GM18951 (cell line): Measurements from ENCODE around the gene ITPK1.
A peak's percentile ranks its signal among the peaks of the same experiment; 100 is the strongest.
"Not testable (repeated sequence)": the region's sequence is repeated elsewhere in the genome, so short reads cannot be mapped to it uniquely, and the experiment has no call there.

Experiments
- POLR2A ChIP-seq: IDR thresholded peaks from 4 replicates; pipeline ENCODE4 v1.6.1; 2011; ENCODE audit warnings: mild to moderate bottlenecking; ENCODE audit not compliant: insufficient read length, insufficient read depth; ENCODE audit errors: extremely low read depth
- in situ Hi-C: fragments of 300-500 bp; cut with MboI; formaldehyde crosslinking; loops from one replicate; pipeline ENCODE4 v1.12.0; 2022; ENCODE audit warnings: low sequenced_read_pairs, mixed read lengths, inconsistent platforms; ENCODE audit not compliant: unreplicated experiment

The ITPK1 gene

DNA sequence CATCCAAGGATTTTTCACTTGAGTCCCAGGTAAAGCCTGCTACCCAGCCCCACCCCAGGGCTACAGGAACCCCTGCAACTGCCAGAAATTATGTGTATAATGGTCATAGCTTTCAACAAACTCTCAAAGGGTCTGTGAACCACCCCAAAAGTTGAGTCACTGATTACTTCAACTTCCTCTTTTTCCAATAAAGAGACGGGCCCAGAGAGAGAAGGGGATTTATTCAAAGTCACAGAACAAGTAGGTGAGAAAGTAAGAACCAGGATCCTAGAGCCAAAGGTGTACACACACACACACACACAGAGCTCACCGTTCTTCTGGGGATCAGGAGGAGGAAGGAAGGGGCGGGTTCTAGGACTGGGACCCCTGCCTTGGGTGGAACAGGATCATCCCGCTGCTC is 4.8 kb upstream of the ITPK1 start:
- TF ChIP-seq POLR2A: no peak

GRCh38 chr14:93116676-93117200 is 1.0 kb upstream of the ITPK1 start:
- in situ Hi-C loops: no loop called here
- no peak for TF ChIP-seq POLR2A

More for the DNA sequence above, 4.8 kb upstream of the ITPK1 start:
- in situ Hi-C loops: no loop called here

DNA sequence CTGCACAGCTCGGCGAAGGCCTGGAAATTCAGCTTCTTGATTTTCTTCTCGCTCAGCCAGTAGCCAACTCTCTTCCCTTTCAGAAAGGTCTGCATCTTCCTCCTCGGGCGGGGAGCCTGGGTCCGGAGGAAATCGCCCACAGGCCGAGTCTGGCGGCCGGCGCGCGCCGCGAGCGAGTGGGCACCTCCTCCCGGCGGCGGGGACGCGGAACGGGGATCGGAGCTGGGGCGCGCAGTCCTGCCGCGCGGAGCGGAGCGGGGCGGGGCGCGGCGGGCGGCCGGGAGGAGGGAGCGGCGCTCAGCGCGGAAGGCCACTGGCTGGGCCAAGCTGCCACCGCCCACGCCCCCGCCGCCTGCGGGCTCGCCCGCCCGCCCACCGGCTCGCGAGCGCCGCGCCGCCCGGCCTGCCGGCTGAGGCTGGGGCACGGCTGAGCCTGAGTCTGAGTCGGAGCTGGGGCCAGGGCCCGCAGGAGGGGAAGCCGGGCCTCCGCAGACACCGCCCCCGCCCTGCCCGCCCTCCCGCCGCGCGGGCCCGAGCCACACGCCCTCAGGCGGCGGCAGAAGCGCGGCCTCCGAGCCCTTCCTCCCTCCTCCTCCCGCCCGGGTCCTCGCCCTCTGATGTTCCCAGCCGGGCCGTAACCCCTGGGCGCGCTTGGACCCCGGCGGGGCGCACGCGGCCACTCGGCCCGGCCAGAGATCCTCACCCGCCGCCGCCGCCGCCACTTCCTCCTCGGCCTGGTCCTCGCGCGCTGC is 480 bp downstream of the ITPK1 start:
- in situ Hi-C loops: no loop called here
- peak; percentile 62 for TF ChIP-seq POLR2A

- in situ Hi-C loops: no loop called here
Observed at GRCh38 chr14:93114713-93115068, 1.0 kb downstream of the ITPK1 start.

DNA sequence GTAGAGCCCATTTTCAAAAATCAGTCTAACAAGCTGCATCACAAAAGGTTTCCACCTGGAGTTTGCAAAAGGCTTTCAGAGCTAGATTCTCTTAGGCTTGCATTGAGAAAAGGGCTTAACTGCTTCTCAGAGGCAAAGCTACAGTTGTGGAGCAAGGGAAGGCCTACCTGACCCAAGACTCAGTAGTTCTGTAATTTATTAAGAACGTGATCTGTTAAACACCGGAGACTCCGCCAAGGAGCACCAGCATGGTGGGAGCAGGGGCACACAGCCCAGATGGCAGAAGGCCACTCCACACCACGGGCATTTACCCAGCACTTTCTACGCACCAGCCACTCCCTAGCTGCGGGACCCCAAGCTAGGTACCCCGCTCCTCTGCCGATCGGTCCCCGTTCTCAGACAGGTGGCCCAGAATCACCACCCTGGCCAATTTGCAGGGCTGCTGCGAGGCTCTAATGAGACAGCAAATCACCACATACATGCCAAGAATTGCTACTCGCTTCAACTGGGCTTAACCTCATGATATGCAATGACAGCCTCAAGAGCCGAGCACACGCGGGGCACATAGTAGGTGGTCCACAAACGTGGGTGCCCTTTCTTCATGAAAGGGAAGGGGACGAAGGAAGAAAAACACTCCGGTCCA is 1.5 kb downstream of the ITPK1 start:
- in situ Hi-C loops: no loop called here
- no peak for TF ChIP-seq POLR2A

More at GRCh38 chr14:93114713-93115068, 1.0 kb downstream of the ITPK1 start:
- TF ChIP-seq POLR2A: no peak

DNA sequence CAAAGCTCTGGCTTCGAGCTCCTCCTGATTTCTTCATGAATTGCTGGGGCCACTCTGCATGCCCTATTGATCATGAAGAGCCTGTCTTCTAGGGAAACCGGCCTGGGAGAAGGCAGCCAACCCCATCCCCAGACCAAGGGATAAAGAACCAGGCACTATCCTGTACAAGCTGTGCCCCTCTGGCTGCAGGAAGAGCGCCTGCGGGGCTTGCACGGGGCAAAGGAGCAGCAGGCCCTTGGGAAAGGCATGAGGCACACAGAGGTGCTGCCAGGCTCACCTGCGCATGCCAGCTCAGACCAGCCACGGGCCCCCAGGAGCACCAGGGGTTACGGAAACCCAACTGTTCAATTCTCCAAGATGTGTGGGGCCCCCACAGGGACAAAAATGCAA is 2.1 kb downstream of the ITPK1 start:
- TF ChIP-seq POLR2A: no peak

DNA sequence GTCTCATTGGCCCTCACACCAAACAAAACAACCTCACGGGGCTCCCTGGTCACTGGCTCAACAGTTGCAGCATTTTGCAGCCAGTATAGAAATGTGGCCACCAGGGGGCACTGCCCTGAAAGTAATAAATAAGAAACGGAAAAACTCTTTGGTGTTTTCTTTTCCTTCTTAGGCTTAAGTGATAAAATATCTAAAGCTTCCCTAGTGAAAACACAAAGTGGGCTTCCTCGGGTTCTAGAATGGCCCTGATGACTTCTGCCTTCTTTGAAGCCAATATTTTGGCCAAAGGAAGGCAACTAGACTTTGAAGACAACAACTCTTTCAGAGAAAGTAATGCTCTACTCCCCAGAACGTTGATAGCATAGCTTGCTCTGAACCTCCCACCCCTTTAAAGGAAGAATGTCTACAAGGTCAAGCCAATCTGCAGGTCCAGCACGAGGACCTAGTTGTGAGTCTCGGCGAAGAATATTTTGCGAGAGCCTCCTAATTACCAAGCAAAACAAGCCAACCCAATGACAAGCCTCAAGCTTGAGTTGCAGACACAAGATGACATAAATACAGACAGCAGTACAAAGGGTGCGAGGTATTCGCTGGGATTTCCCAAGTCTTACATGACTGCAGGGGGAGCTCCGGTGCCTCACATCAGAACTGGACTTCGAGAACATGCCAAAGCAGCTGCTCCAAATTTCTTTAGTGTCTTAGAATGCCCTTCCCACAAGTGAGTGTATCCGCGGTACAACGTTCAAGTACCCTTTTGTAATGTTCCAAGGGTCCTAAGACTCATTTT is 2.6 kb downstream of the ITPK1 start:
- in situ Hi-C loops: no loop called here
- no peak for TF ChIP-seq POLR2A

More for the DNA sequence above, 2.1 kb downstream of the ITPK1 start:
- in situ Hi-C loops: no loop called here

- in situ Hi-C loops: not testable (repeated sequence)
Observed at GRCh38 chr14:93111541-93111940, 4.2 kb downstream of the ITPK1 start.

DNA sequence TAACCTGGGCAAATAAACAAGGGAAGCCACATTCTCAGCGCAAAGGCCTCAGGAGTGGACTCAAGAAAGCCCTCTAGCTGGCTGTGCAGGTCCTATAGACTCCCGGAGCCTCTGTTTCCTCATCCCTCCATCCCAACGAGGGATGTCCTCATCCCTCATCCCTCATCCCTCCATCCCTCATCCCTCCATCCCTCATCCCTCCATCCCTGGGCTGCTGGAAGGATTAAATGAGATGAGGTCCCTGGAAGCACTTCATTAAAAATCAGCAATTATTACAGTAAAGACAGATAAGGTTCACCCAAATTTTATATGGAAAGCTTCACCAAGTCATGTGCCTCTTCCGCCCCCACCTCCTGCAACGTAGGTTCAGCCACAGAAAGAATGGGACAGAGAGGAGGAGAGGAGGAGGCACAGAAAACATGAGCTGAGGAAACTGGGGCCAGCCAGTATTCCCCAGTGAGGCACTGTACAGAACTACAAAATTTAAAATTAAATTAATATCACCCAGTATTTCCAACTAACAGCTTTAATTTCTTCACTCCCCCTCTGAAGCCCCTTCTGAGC is 4.8 kb downstream of the ITPK1 start:
- TF ChIP-seq POLR2A: no peak
- in situ Hi-C loops: no loop called here

GRCh38 chr14:93109572-93110481 is 5.9 kb downstream of the ITPK1 start:
- TF ChIP-seq POLR2A: no peak
- in situ Hi-C loops: no loop called here

DNA sequence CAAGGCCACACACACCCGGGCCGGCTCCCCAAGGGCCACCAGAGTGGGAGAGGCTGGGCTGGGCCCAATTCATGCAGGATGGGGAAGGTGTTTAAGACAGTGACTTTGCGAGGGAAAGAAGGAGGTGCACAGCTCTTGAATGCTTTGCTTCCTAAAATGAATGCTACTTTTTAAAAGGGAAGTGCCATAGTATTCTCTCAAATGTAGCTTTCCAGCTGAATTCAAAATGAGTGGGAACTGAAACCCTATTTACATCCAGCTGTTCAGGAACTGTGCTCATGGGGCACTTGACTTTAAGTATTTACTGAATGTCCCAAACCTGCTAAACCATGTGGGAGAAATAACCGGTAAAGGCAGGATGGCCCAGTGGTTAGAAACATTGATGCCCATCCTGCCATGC is 7.6 kb downstream of the ITPK1 start:
- no peak for TF ChIP-seq POLR2A
- in situ Hi-C loops: no loop called here

DNA sequence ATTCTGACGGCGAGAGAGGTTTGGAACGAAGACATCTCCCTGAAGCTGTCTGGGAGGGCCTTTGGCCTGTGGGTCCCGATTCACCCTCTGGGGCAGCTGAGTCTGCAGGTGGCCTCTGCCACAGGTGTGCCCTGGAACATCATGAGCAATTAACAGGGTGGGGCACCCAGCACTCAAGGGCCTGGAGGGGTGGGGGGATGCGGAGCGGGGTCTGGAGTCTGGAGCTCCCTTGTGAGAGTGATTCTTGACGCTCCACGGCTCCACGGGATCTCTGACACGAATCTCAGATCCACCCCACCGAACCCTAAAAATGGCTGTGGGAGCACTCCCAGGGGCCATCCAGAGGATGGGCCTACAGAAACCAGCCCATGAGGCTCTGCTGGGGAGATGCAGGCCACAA is 8.3 kb downstream of the ITPK1 start:
- TF ChIP-seq POLR2A: no peak
- in situ Hi-C loops: no loop called here

GRCh38 chr14:93106541-93107156 is 9.1 kb downstream of the ITPK1 start:
- in situ Hi-C loops: no loop called here
- TF ChIP-seq POLR2A: no peak

- in situ Hi-C loops: not testable (repeated sequence)
Observed at GRCh38 chr14:93105856-93106255, 9.9 kb downstream of the ITPK1 start.
